Panc1 (cell line): ENCODE measurements around the gene TPPP. TPM values are rescaled to one million over a fixed set of nuclear protein-coding genes. Genes with fewer than 3 reads are reported as not detected.
"Not testable (repeated sequence)": the region's sequence is repeated elsewhere in the genome, so short reads cannot be mapped to it uniquely, and the experiment has no call there.

ENCODE experiments used
- ATAC-seq: fragments of 200-7000 bp; cut with Tn5 transposase; 2 replicates; pipeline ENCODE4 v1.9.1; 2020; ENCODE audit warnings: mild to moderate bottlenecking, moderate library complexity
- BruUV-seq: library from RNA; stranded (reverse); fragments of 400-500 nt; replicated peaks from 2 replicates; lab custom pipeline; 2021; lab: Mats Ljungman, UMichigan
- CTCF ChIA-PET: fragments of 300-600 bp; sonication (Branson Sonifier 250); formaldehyde crosslinking; loops from one replicate; lab custom pipeline; 2022; ENCODE audit warnings: antibody characterized with exemption; lab: Charles Lee
- POLR2A ChIA-PET: fragments of 300-600 bp; sonication (Branson Sonifier 250); formaldehyde crosslinking; loops from one replicate; lab custom pipeline; 2022; ENCODE audit warnings: antibody characterized with exemption; lab: Charles Lee
- DNase-seq: peaks from one replicate; pipeline ENCODE4 v3.0.0-alpha.2; 2010; ENCODE audit warnings: low read depth, low spot score
- H3K27ac ChIP-seq: 2 replicates; pipeline ENCODE4 v1.5.1; 2011; ENCODE audit warnings: mild to moderate bottlenecking, low read length, inconsistent platforms
- H3K27me3 ChIP-seq: fragments of 200-500 bp; sonication (Bioruptor generic); 2 replicates; pipeline ENCODE4 v1.6.0; 2014; ENCODE audit warnings: low read length, inconsistent platforms; ENCODE audit not compliant: control insufficient read depth, insufficient read depth
- H3K36me3 ChIP-seq: fragments of 200-500 bp; sonication (Bioruptor generic); 2 replicates; pipeline ENCODE4 v1.5.1; 2014; ENCODE audit warnings: inconsistent platforms, mild to moderate bottlenecking, low read length, moderate library complexity; ENCODE audit not compliant: control insufficient read depth, insufficient read depth
- H3K4me1 ChIP-seq: 2 replicates; pipeline ENCODE4 v1.5.1; 2011; ENCODE audit warnings: inconsistent platforms, mild to moderate bottlenecking, low read length, moderate library complexity; ENCODE audit not compliant: control insufficient read depth, insufficient read depth
- H3K4me3 ChIP-seq, 2 experiments: 2 replicates each; pipeline ENCODE4 v1.5.1; 2011 to 2012; ENCODE audit warnings: low read depth in 2 of 2, low read length in 2 of 2, mild to moderate bottlenecking in 2 of 2, inconsistent platforms in 1 of 2, moderate library complexity in 1 of 2
- H3K9me3 ChIP-seq: fragments of 200-500 bp; sonication (Bioruptor generic); 2 replicates; pipeline ENCODE4 v1.5.1; 2014; ENCODE audit warnings: low read depth, mild to moderate bottlenecking, inconsistent platforms, low read length, moderate library complexity; ENCODE audit not compliant: control insufficient read depth, insufficient read depth
- CTCF ChIP-seq: fragments of 450-650 bp; IDR thresholded peaks from 2 replicates; pipeline ENCODE4 v1.5.1; 2017; ENCODE audit warnings: mild to moderate bottlenecking
- POLR2AphosphoS5 ChIP-seq: IDR thresholded peaks from 2 replicates; pipeline ENCODE4 v1.6.1; 2012; ENCODE audit warnings: mild to moderate bottlenecking, low read depth, low read length, moderate library complexity
- REST ChIP-seq, 2 experiments: IDR thresholded peaks; 2 replicates each; pipeline ENCODE4 v1.6.1; 2011 to 2012; ENCODE audit warnings: low read depth in 2 of 2, control low read depth in 1 of 2, low read length in 1 of 2, mild to moderate bottlenecking in 1 of 2, moderate library complexity in 1 of 2; ENCODE audit not compliant: insufficient read depth in 1 of 2
- SIN3A ChIP-seq: IDR thresholded peaks from 2 replicates; pipeline ENCODE4 v1.6.1; 2012; ENCODE audit warnings: low read depth, mild to moderate bottlenecking, low read length, moderate library complexity, borderline replicate concordance; ENCODE audit not compliant: insufficient read depth
- TCF7L2 ChIP-seq: IDR thresholded peaks from 2 replicates; pipeline ENCODE4 v1.6.1; 2011; ENCODE audit warnings: mild to moderate bottlenecking, low read depth, low read length, inconsistent platforms
- in situ Hi-C: cut with HindIII; loops from 2 replicates; pipeline ENCODE4 v1.10.0; 2016; ENCODE audit warnings: low sequenced_read_pairs, low pct_unique_long_range_greater_than_20kb
- intact Hi-C: fragments of 100-400 bp; cut with micrococcal nuclease; formaldehyde crosslinking; loops from one replicate; pipeline ENCODE4 v1.10.0; 2022; ENCODE audit not compliant: unreplicated experiment
- total RNA-seq: library from RNA; stranded (reverse); gene quantifications from one replicate; pipeline ENCODE4 v1.2.1, GENCODE V29; 2021; ENCODE audit not compliant: unreplicated experiment

TPPP gene
- total RNA-seq, 1 experiment from 2014 or later: 0.98 TPM

GRCh38 chr5:723309-723708, 30.2 kb upstream of the TPPP start:
- in situ Hi-C loops, H3K4me3 ChIP-seq, H3K27ac ChIP-seq, H3K36me3 ChIP-seq, CTCF ChIA-PET, H3K4me1 ChIP-seq, H3K9me3 ChIP-seq, intact Hi-C loops, DNase-seq, POLR2A ChIA-PET, BruUV-seq, H3K27me3 ChIP-seq: not testable (repeated sequence)
- peak; percentile 40; the same call in 1 of the 2 replicates for ATAC-seq

- ATAC-seq, POLR2A ChIA-PET, H3K4me3 ChIP-seq, H3K27me3 ChIP-seq, in situ Hi-C loops, intact Hi-C loops, H3K36me3 ChIP-seq, H3K4me1 ChIP-seq, DNase-seq, H3K27ac ChIP-seq, H3K9me3 ChIP-seq, BruUV-seq: not testable (repeated sequence)
- CTCF ChIA-PET: interaction anchor here (0.6 kb wide), 1 partner anchor 482 kb away, joined by 3 read pairs; the partner anchor contains the start of gene SLC6A19
Measured at GRCh38 chr5:719379-719778, 26.2 kb upstream of the TPPP start.

- Histone ChIP-seq H3K27me3 (no peaks in the 10 kb centered on the region), H3K36me3 (no peaks in the 10 kb centered on the region), H3K9me3 (peaks cover 9% of the 10 kb centered on the region), H3K27ac (no peak overlapping the region), H3K4me1 (no peaks in the 10 kb centered on the region), H3K4me3 (no peak overlapping the region)
- intact Hi-C loops: no loop called here
- CTCF ChIA-PET: no interaction called here
- ATAC-seq: no peak
- in situ Hi-C loops: no loop called here
- DNase-seq: no peak
- POLR2A ChIA-PET: no interaction called here
- TF ChIP-seq REST (IDR thresholded peaks at IDR 0.05; ENCODE audit: insufficient read depth in 1 of 2, low read depth in 2 of 2, low read length in 1 of 2): no peak
- TF ChIP-seq CTCF: no peak
- no peak for TF ChIP-seq TCF7L2
- TF ChIP-seq POLR2AphosphoS5: no peak
- no peak for TF ChIP-seq SIN3A
- BruUV-seq: no TSS peak
Measured at GRCh38 chr5:717143-717542, 24.0 kb upstream of the TPPP start.

GRCh38 chr5:716740-717139, 23.6 kb upstream of the TPPP start:
- H3K4me1 ChIP-seq, H3K27ac ChIP-seq, H3K27me3 ChIP-seq, DNase-seq, CTCF ChIA-PET, intact Hi-C loops, H3K36me3 ChIP-seq, ATAC-seq, H3K9me3 ChIP-seq, in situ Hi-C loops, POLR2A ChIA-PET, BruUV-seq, H3K4me3 ChIP-seq: not testable (repeated sequence)

- H3K4me1 ChIP-seq, POLR2A ChIA-PET, ATAC-seq, H3K27me3 ChIP-seq, BruUV-seq, H3K27ac ChIP-seq, intact Hi-C loops, H3K36me3 ChIP-seq, DNase-seq, CTCF ChIA-PET, in situ Hi-C loops, H3K9me3 ChIP-seq, H3K4me3 ChIP-seq: not testable (repeated sequence)
Measured at GRCh38 chr5:715636-716035, 22.5 kb upstream of the TPPP start.
